HG03558 (cell line): ENCODE results near the gene ZNF134.

ENCODE experiments used
- ATAC-seq: cut with Tn5 transposase; IDR thresholded peaks from one replicate; pipeline ENCODE4 v1.9.1; 2021; ENCODE audit warnings: moderate number of reproducible peaks; ENCODE audit not compliant: unreplicated experiment; ENCODE audit errors: extremely low read depth

Gene ZNF134

DNA sequence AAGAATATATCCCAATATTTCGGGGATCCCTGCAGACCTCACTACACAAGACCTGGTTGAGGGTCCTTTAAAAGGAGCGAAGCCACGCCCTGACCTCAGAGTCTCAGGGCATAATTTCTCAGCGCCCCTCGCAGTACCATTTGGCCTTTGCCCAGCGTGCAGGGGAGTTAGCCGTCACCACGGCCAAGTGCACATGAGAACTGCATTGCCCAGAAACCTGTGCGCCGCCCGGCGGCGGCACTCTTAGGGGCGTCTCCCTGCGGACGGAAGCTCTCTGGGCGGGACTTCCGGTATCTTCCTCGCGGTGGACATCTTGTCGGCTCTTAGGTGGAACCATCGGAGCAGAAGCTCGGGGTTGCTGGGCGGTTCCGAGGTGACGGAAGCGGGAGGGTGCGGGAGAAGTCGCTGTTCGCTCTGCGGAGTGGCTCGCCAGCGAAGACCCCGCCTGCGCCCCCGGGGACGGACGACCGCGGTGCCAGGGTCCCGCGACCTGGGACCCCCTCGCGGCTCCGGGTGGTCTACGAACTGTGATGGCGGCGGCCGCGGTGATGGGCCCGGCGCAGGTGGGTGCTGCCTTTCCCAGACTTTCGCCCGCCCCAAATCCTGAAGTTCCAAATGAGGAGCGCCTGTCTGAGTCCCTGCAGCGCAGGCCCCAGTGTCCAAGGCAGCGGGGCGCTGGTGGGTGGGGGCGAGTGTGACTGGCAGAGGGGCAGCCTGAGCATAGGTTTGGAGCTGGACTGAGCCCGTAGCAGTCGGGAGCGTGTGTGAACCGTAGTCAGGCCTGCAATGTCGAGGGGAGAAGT, at the start of gene ZNF134:
TSS of gene ZNF134 (plus strand) at position 302 of the 803 bp plus-strand sequence. CDS start 5,227 bp downstream, outside the sequence.
- ATAC-seq, result peak; percentile 65

DNA sequence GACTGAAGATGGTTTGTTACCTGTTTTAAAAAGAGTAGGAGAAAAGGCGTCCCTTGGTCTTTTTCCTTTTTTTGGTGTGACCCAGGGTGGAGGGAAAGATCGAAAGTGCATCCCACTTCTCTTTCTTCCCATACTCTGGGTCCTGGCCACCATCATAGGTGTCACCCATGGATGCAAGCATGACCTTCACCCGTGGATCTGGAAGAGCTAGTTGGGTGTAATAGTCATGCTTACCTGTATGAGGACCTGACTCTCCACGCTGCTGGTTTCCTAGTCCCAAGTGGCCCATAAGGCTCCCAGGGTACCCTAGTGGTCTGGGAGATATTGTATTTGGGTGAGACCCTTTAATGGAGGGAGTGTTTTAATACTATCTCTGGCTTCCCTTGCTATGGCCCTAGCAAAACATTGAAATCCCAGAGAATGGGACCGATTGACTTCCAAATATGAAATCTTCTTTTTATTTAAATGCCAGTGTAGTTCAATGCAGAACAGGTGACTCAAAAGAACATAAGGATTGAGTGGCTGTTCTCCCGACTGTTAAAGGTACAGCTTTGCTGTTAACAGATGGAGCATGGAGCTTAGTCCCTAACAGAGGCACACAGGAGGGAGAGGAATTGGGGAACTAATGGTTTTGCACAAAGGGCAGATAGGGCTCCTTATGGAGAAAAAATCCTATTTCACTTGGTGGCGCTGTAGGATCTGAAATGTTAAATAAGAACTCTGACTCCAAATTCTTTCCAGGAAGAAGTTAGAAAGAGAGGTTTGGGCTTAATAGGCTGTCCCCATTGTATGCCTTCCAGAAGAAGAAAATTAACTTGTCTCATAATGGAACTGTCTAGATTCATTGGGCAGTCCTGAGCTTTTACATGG, 47.4 kb upstream of the ZNF134 start:
- no peak for ATAC-seq

DNA sequence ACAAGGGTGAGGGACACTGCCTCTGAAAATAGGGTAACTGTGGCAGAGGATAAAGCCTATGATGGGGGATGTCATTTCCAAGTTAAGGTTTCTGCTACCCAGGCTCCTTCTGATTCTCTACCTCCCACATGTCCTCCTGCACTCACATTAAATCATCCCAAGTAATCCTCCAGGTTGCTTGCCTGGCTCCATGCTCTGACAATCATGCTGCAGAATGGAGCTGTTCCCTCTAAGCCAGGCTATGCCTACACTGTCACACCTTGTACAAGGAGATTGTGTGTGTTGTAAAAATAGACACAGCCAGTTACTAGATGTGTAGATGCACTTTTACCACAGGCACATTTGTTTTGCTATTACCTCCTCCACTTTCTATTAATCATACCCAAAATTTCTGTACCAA, 43.3 kb upstream of the ZNF134 start:
- no peak for ATAC-seq

DNA sequence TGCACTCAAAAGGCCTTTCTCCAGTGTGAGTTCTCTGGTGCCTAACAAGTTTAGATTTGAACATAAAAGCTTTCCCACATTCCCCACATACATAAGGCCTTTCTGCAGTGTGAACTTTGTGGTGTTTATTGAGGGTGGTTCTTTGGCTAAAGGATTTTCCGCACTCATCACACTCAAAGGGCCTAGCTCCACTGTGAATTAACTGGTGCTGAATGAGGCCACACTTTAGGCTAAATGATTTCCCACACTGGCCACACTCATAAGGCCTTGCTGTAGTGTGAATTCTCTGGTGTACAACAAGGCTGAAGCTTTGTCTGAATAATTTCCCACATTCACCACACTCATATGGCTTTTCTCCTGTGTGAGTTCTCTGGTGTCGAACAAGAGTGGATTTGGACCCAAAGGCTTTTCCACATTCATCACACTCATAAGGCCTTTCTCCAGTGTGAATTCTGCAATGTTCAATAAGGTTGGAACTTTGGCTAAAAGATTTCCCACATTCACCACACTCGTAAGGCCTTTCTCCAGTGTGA, 41.6 kb upstream of the ZNF134 start:
- no peak for ATAC-seq

DNA sequence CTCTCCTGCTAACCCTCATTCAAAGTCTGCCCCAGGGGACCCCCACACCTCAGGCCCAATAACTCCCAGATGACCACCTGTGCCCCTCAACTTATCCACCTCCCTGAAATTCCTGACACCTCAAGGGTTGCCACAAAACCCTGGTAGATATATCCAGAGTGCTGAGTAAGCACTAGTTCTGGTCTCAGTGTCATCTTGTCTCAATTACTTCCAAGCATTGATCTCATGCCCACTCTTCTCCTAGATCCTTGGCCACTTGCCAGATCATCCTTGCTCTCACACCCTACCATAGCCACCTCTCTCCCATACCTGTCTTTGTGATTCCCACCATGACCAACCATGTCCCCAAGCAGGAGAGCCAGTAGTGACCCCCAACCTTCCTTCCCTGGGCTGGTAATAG, 37.4 kb upstream of the ZNF134 start:
- no peak for ATAC-seq

DNA sequence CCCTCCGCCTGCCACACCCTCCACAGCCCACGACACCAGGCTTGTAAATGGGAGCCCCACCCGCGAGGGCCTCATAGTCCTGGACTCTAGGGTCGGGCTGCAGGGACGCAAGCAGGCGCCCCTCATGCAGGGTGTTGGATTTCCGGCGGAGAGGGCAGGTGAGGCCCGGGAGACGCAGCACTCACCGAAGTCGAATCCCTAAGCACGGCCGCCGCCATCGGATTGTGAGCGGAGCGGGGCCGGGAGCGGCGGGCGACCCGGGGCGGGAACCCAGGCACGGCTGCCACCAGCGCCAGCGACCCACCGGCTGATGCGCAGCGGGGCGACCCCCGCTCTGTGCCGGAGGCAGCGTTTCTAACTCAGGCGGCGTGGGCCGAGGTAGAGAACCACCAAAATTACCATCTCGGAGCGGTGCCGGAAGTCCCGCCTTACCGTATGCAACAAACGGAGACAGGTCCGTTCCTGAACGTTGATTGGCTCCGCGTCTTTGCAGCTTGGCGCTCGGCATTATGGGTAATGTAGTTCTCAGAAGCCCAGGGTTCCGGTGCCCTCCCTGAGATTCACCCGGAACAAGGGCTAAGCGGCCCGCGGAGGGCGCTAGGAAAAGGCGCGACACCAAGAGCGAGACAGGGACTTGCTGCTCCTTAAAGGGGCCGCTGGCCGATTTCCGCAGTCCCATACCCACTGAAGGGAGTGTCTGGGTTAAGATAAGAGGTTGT, 35.4 kb upstream of the ZNF134 start, which contains the start of gene ZNF416:
TSS of gene ZNF416 (minus strand) at position 425 of the 719 bp plus-strand sequence. CDS start at position 218, 207 bp downstream.
- peak; percentile 85 for ATAC-seq

DNA sequence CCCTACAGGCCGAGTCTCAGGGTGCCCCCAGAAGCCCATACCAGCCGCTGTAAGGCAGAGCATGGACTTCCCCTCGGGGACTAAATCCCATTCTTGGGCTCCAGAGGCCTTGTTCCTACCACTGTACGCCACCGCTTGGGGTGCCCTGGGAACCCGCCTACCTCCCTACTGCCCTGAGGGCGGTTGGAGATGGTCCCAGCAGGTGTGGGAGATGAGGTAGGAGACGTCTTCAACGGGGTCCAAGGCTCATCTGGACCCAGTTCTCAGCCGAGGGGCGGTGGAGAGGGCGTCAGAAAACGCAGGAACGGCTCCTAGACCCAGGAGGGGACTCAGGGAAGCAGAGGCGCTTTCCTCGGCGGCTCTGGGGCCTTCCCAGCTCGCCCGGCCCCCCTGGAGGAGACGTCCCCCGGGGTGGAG, 30.9 kb upstream of the ZNF134 start:
- no peak for ATAC-seq

DNA sequence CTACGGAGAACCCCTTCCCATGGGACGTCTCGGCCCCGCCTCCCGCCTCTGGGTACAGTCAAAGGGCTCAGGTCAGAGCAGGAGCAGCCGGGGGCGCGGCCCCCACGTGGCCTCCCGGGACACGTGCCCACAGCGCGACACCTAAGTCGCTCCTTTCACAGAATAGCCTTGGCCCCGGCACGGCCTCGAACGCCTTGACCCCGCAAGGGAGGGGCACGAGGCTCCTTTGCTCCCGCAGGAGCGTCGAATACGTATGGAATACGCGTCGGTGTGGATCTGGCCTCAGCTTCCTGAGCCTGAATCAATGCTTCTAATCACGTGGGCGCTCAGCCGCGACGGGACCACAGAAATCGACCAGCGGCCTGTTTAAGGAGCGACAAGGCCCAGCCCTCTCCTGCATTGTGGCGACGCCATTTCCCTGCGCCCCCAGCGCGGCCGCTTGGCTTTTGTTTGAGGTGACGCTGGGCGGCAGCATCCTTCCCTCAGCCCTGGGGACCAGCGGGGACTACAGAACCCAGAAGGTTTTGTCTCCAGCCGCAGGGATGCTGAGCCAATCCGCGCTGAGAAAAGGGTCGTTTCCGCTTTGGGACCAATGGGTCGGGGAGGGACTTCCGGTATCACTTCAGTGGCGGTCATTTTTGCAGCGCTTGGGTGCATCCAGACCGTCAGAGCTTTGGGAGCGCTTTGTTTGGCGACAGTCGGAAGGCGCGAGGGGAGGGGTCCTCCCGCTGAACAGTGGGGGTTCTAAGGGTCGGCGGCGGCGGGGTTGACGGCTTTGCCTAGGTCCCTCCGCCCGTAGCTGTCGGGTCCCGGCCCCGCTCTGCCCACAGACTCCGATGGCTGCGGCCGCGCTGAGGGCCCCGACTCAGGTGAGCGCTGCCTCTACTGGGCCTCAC, 30.3 kb upstream of the ZNF134 start, which contains the start of gene ZIK1:
TSS of gene ZIK1 (plus strand) at position 625 of the 896 bp plus-strand sequence. CDS start at position 837, 212 bp downstream.
- ATAC-seq, result peak; percentile 52

DNA sequence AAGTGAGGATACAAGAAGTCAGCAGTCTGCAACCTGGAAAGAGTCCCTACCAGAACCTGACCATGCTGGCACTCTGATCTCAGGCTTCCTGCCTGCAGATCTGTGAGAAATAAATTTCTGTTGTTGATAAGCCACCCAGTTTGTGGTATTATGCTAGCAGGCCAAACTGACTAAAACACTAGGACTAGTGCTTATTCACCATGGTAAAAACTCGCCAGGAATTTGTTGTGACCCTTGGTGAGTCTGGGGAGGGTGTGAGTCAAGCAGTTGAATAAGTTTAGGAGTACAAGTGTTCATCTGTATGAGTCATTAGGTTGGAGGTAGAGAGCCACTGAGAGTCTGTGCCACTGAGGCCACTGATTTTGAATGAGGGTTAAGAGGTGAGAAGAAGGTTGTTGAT, 26.5 kb upstream of the ZNF134 start:
- ATAC-seq, result no peak

DNA sequence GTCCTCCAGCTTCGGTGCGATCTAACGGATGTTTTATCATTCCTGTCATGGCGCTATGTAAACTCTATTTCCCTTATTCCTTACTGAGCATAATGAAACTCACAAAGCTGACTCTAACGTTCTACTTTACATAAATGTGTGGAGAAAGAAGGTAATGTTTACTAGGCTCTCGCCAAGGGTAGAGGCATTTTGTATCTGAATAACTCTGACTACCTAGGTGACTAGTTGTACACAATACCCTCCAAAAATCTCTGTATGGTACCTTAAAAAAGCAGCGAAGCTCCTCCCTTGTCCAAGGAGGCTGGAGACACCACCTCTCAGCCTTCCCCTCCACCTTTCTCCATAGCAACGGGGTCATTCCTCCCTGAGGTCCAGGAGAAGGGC, 14.7 kb upstream of the ZNF134 start:
- ATAC-seq, result no peak

DNA sequence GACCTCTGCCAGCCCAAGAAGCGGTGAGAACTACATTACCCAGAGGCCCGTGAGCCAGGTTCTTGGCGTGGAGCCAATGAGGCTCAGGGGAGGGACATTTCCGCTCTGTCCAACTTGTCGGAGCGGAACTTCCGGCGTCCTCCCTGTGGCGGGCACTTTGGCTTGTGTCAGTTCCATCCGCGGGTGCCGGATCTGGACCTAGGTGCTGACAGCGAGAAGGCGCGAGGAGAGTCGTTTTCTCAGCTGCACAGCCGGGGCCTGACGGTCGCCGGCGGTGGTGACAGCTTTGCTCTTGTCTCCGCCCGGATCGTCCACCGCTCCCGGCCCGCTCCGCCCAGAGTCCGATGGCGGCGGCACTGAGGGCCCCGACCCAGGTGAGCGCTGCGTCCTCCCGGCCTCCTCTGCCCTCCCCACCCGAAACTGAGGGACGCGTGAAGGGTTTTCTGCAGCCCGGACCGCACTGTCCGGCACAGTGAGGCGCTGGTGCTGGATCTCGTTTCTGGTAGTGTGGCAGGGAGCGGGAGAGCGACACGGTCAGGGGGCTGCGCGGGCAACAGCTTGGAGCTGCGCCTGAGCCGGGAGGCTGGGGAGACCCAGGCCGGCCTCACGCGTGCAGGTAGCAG, 14.2 kb upstream of the ZNF134 start, which contains the start of gene ZNF530:
TSS of gene ZNF530 (plus strand) at position 125 of the 623 bp plus-strand sequence. CDS start 4,461 bp downstream, outside the sequence.
- ATAC-seq, result peak; percentile 80

DNA sequence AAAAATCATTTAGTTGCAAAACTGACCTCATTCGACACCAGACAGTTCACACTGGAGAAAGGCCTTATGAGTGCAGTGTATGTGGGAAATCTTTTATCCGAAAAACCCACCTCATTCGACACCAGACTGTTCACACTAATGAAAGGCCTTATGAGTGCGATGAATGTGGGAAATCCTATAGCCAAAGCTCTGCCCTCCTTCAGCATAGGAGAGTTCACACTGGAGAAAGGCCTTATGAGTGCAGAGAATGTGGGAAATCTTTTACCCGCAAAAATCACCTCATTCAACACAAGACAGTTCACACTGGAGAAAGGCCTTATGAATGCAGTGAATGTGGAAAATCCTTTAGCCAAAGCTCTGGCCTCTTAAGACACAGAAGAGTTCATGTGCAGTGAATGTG, 7.1 kb upstream of the ZNF134 start:
- ATAC-seq, result no peak

DNA sequence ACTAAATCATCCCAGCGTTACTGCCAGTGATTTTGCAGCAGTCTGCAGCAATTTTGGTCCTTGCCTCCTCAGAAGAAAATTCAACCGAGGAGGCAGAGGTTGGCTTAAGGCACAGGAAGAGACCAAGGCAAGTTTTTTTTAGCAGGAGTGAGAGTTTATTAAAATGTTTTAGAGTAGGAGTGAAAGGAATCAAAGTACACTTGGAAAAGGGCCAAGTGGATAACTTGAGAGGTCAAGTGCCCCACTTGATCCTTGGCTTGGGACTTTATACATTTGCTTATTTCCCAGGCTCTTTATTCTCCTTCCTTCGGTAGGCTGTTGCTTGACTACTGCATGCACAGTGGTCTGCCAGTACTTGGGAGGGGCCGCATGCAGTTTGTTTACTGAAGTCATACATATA, 2.9 kb upstream of the ZNF134 start:
- no peak for ATAC-seq

DNA sequence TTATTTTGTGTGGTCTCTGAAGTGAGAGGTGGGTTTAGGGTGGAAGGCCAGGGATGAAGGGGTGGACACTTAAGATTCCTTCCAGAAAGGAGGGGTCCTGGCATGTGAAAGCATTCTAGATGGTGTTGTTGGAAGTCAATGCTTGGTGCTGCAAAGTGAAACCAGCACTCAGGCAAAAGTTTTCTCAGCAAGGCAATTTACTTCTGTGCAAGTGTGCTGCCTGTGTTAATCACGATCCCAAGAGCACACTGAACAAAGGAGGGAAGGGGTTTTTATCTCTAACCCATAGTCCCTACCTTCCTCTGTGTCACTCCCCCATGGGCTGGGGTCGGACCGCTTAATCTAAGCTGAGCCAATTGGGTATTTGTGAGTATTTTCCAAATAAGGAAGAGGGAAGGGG, 1.3 kb downstream of the ZNF134 start:
- no peak for ATAC-seq

DNA sequence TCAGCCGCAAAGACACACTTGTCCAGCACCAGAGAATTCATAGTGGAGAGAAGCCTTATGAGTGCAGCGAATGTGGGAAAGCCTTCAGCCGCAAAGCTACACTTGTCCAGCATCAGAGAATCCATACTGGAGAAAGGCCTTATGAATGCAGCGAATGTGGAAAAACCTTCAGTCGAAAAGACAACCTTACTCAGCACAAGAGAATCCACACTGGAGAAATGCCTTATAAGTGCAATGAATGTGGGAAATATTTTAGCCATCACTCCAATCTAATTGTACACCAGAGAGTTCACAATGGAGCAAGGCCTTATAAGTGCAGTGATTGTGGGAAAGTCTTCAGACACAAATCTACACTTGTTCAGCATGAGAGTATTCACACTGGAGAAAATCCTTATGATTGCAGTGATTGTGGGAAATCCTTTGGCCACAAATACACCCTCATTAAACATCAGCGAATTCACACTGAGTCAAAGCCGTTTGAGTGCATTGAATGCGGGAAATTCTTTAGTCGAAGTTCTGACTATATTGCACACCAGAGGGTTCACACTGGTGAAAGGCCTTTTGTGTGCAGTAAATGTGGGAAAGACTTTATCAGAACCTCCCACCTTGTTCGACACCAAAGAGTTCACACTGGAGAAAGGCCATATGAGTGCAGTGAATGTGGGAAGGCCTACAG, 6.8 kb downstream of the ZNF134 start:
- ATAC-seq, result no peak

DNA sequence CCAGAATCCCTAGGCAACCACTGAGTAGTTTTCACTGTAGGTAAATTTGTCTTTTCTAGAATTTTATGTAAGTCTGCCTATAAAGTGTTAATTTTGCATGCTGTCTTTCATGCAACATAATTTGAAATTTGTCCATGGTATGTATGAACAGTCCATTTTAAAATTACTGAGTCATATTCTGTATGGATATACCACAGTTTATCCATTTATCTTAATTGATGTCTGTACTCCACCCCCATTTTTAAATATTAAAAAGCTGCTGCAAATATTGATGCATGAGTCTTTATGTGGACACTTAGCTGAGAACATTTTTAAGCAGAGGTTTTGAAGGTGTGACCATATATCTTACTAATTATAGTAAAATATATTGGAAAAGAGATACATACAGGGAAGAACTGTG, 9.0 kb downstream of the ZNF134 start:
- ATAC-seq, result no peak

DNA sequence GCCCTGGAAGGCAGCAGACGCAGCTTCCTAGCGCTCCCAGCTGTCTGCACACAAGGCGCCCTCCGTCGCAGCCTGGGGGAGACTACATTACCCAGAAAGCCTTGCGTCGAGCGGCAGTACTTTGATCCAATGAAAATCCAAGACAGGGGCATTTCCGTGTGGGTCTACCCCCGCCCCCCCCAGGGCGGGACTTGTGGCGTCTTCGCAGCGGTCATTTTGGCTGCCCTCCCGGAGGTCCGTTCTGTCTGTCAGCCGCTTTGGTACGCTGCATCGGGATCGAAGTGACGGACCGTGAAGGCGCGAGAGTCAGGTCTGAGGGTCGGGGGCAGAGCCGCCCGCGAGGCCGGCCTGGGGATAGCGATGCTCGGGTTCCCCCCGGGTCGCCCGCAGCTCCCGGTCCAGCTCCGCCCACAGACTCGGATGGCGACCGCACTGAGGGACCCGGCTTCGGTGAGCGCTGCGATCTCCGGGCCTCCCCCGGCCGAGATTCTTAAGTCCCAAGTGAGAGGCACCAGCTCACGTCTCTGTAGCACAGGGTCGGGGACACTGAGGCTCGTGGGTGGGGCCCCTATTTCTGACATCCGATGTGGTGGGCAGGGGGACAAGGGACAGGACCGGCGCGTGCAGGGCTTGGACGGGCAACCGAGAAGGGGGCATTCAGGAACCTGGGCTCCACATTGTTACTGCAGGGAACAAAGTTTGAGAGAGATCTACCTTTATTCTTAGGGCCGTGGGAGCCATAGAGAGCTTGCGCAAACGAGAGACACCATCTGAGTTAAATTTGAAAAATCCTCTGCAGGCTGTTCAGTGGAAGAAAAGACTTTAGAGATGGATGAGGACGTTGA, 19.2 kb downstream of the ZNF134 start, which contains the start of gene ZNF211:
TSS of gene ZNF211 (plus strand) at position 182 of the 845 bp plus-strand sequence. CDS start at position 361, 179 bp downstream.
- peak; percentile 49 for ATAC-seq
